Measurements from ENCODE around the gene IL12A. TPM values are rescaled to one million over a fixed set of nuclear protein-coding genes. Genes with fewer than 3 reads are reported as not detected.

IL12A gene
- not detected for total RNA-seq

DNA sequence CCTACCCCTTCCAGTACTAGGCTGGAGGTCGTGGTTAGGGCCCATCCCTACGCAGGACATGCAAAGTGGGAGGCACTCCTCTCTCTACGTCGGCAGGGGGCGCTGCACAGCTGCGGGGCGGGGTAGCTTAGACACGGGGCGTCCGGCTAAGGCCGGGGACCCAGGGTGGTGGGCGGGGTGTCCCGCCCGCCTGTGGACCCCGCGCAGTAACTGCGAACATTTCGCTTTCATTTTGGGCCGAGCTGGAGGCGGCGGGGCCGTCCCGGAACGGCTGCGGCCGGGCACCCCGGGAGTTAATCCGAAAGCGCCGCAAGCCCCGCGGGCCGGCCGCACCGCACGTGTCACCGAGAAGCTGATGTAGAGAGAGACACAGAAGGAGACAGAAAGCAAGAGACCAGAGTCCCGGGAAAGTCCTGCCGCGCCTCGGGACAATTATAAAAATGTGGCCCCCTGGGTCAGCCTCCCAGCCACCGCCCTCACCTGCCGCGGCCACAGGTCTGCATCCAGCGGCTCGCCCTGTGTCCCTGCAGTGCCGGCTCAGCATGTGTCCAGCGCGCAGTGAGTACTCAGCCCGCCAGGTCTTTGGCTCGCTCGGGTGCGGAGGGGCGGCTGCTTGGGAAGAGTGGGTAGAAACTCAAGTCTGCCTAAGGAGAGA is at the start of gene IL12A:
TSS of gene IL12A (plus strand) at position 219 of the 655 bp plus-strand sequence.
- CTCF ChIA-PET: interaction anchor here (0.5 to 6.9 kb wide), 15 partner anchors 9 to 149 kb away, joined by 3 to 97 read pairs (median 3); partner anchors contain the start of gene SCHIP1
- peak within 1 kb of the TSS; percentile 57 for H3K4me3 Mint-ChIP-seq
- H3K27me3 Mint-ChIP-seq (ENCODE audit: low read depth): no peaks in the 10 kb centered on the region
- H3K4me1 Mint-ChIP-seq (ENCODE audit: low read depth): peaks cover 14% of the 10 kb centered on the region
- peak; percentile 85 for DNase-seq
- H3K27ac Mint-ChIP-seq: no peak within 1 kb of the TSS
- H3K36me3 Mint-ChIP-seq (ENCODE audit: low read depth): no peaks in the 10 kb centered on the region
- intact Hi-C loops (cut with micrococcal nuclease): loop anchor here (1.0 to 10.0 kb wide), 5 partner anchors 15 to 1344 kb away; partner anchors contain the start of gene GFM1
- no peaks in the 10 kb centered on the region for H3K9me3 Mint-ChIP-seq

DNA sequence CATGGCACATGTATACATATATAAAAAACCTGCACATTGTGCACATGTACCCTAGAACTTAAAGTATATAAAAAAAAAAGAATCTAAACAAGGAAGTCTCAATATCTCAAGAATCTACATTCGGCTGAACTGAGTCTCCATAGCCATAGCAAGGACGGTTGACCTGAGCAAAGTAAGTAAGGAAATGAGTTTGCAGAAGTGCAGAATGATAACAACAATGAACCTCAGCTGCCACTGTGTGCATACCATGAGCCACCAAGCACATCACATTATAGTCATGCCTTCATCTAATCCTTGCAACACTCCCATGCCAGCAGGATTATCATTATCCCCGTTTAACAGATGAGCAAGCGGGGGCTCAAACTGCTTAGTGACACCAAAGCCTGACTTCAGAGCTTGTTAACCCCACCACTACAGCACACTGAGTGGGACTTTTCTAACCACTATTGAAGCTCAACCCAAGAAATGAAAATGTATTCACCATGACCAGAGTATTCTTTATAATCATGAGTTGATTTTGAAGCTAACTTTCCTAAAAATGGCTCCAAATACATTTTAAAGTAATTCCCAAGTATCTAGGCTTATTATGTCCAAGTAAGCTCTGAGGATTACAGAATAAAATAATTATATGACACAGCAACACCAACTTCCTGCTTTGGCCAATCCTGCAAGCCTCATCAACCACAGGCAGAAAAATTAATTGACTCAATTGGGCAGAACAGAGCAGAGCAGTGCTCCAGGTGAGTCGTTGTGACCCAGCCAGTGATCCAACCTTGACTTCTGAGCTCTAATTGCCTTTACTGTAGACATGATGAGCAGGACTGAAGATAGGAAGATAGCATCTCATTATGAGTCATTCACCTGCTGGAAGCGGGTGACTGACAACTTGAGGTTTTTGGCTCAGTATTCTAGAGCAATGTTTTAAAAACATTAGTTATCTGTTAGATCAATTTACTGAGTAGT is 47.3 kb upstream of the IL12A start:
- DNase-seq: no peak

GRCh38 chr3:159944781-159945180 is 43.9 kb upstream of the IL12A start:
- Mint-ChIP-seq H3K27me3 (ENCODE audit: low read depth) (peaks cover 18% of the 10 kb centered on the region), H3K4me3 (no peak overlapping the region), H3K9me3 (no peaks in the 10 kb centered on the region), H3K36me3 (ENCODE audit: low read depth) (no peaks in the 10 kb centered on the region), H3K4me1 (ENCODE audit: low read depth) (no peaks in the 10 kb centered on the region), H3K27ac (no peak overlapping the region)
- CTCF ChIA-PET: interaction anchor here (0.5 kb wide), 1 partner anchor 61 kb away, joined by 4 read pairs; no protein-coding TSS in a partner anchor
- intact Hi-C loops (cut with micrococcal nuclease): no loop called here
- DNase-seq: no peak

More for the DNA sequence above, 47.3 kb upstream of the IL12A start:
- H3K27me3 Mint-ChIP-seq (ENCODE audit: low read depth): peaks cover 11% of the 10 kb centered on the region
- intact Hi-C loops (cut with micrococcal nuclease): no loop called here
- no peaks in the 10 kb centered on the region for H3K9me3 Mint-ChIP-seq
- CTCF ChIA-PET: no interaction called here
- H3K36me3 Mint-ChIP-seq (ENCODE audit: low read depth): no peaks in the 10 kb centered on the region
- no peaks in the 10 kb centered on the region for H3K4me1 Mint-ChIP-seq (ENCODE audit: low read depth)
- H3K27ac Mint-ChIP-seq: no peak overlapping the region
- no peak overlapping the region for H3K4me3 Mint-ChIP-seq

DNA sequence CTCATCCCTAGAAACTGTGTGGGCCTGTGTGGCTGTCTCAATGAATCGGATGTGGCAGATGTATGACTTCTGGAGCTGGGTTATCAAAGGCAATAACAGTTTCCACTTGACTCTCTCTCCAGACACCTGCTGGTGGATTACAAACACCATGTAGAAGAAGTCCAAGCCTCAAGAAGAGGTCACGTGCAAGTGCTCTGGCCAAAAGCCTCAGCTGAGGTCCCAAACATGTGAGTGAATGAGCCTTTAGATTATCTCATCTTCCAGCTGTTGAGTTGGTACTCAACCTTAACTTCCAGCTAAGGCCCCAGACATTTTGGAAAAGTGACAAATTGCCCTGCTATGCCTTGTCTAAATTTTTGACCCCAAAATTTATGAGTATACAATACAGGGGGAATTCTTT is 42.7 kb upstream of the IL12A start:
- H3K27ac Mint-ChIP-seq: no peak overlapping the region
- H3K4me1 Mint-ChIP-seq (ENCODE audit: low read depth): no peaks in the 10 kb centered on the region
- H3K36me3 Mint-ChIP-seq (ENCODE audit: low read depth): no peaks in the 10 kb centered on the region
- H3K4me3 Mint-ChIP-seq: no peak overlapping the region
- peaks cover 21% of the 10 kb centered on the region for H3K27me3 Mint-ChIP-seq (ENCODE audit: low read depth)
- no peak for DNase-seq
- no peaks in the 10 kb centered on the region for H3K9me3 Mint-ChIP-seq
- CTCF ChIA-PET: no interaction called here
- intact Hi-C loops (cut with micrococcal nuclease): no loop called here

DNA sequence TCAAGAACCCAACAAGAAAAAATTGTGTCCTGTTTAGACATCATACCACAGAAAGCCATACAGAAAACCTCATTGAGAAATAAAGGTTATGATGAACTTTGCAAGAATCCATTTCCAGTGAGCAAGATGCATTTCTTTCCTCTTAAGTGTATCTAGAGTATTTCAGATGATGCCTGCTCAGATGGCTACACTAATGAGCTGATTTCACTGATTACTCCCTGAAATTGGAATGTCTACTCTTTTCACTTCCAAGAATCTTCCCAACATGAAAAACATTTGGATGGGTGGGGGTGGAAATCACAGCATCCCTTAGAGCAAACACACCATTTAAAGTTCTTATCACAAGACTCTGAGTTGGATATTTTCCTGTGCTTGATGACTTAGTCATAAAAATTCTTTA is 41.4 kb upstream of the IL12A start:
- H3K4me1 Mint-ChIP-seq (ENCODE audit: low read depth): no peaks in the 10 kb centered on the region

GRCh38 chr3:159948429-159949144 is 40.0 kb upstream of the IL12A start:
- peaks cover 29% of the 10 kb centered on the region for H3K27me3 Mint-ChIP-seq (ENCODE audit: low read depth)

More for the DNA sequence above, 41.4 kb upstream of the IL12A start:
- H3K4me3 Mint-ChIP-seq: no peak overlapping the region
- intact Hi-C loops (cut with micrococcal nuclease): no loop called here
- no peak overlapping the region for H3K27ac Mint-ChIP-seq
- peaks cover 25% of the 10 kb centered on the region for H3K27me3 Mint-ChIP-seq (ENCODE audit: low read depth)
- H3K9me3 Mint-ChIP-seq: no peaks in the 10 kb centered on the region
- CTCF ChIA-PET: no interaction called here
- no peak for DNase-seq
- no peaks in the 10 kb centered on the region for H3K36me3 Mint-ChIP-seq (ENCODE audit: low read depth)

GRCh38 chr3:159950156-159950898 is 38.3 kb upstream of the IL12A start:
- CTCF ChIA-PET: interaction anchor here (0.6 kb wide), 1 partner anchor 18 kb away, joined by 3 read pairs; no protein-coding TSS in a partner anchor
- H3K4me3 Mint-ChIP-seq: no peak overlapping the region

More at GRCh38 chr3:159948429-159949144, 40.0 kb upstream of the IL12A start:
- H3K36me3 Mint-ChIP-seq (ENCODE audit: low read depth): no peaks in the 10 kb centered on the region
- no peak overlapping the region for H3K4me3 Mint-ChIP-seq
- DNase-seq: no peak
- CTCF ChIA-PET: no interaction called here
- no peaks in the 10 kb centered on the region for H3K9me3 Mint-ChIP-seq
- H3K27ac Mint-ChIP-seq: no peak overlapping the region
- intact Hi-C loops (cut with micrococcal nuclease): no loop called here
- no peaks in the 10 kb centered on the region for H3K4me1 Mint-ChIP-seq (ENCODE audit: low read depth)

DNA sequence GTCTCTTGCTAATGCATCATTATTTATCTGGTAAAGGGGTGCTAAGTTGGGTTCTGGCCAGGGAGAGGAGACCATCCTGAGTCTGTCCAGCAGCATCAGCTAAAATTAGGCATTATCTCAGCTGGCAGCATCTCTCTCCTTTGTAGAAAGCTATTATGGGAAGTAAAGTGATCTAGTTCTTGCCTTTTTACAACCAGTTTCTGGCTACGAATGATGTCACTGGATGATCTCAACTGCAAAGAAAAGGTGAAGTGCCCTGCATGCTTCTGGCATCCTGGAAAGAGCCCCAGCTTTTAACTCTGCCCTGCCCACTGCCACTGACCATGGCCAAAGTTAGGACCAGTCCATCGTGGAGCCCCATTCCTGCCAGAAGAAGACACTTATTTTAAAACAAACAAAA is 37.1 kb upstream of the IL12A start:
- CTCF ChIA-PET: no interaction called here
- Mint-ChIP-seq H3K27me3 (ENCODE audit: low read depth) (peaks cover 31% of the 10 kb centered on the region), H3K4me3 (no peak overlapping the region), H3K36me3 (ENCODE audit: low read depth) (no peaks in the 10 kb centered on the region), H3K9me3 (no peaks in the 10 kb centered on the region), H3K27ac (no peak overlapping the region), H3K4me1 (ENCODE audit: low read depth) (no peaks in the 10 kb centered on the region)
- intact Hi-C loops (cut with micrococcal nuclease): no loop called here
- no peak for DNase-seq

More at GRCh38 chr3:159950156-159950898, 38.3 kb upstream of the IL12A start:
- no peaks in the 10 kb centered on the region for H3K4me1 Mint-ChIP-seq (ENCODE audit: low read depth)
- peaks cover 27% of the 10 kb centered on the region for H3K27me3 Mint-ChIP-seq (ENCODE audit: low read depth)
- H3K9me3 Mint-ChIP-seq: no peaks in the 10 kb centered on the region
- H3K36me3 Mint-ChIP-seq (ENCODE audit: low read depth): no peaks in the 10 kb centered on the region
- DNase-seq: no peak
- no peak overlapping the region for H3K27ac Mint-ChIP-seq
- intact Hi-C loops (cut with micrococcal nuclease): no loop called here

DNA sequence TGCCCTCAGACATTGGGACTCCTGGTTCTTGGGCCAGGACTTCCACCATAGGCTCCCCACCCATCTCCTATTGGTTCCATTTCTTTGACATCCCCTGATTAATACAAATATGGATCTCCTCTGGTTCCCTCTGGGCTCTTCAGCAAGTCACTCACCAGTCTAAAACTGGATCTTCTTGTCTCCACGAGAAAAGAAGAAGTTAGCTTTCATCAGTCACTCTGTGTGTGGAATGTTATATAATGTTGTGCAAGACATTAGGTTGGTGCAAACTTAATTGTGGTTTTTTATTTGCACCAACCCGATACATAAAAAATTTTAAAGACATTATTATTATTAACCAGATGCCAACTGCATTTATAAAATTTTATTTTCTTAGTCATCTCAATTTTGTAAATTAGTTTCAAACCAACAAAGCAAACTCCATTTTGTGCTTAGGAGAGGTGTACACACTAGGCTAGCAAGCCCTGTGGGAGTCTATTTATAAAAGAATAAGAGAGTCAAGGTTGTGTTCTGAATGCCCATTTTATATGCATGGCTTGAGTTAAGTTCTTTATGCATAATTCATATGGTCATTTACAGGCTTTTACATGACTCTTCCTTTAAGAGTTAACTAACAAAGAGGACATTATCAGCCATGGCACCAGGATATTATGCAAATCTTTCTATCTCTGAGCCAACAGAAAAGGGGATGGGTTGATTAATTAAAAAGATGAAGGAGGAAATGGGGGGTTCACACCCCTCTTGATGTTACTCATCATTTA is 35.1 kb upstream of the IL12A start:
- Mint-ChIP-seq H3K27me3 (ENCODE audit: low read depth) (peaks cover 27% of the 10 kb centered on the region), H3K9me3 (peaks cover 2% of the 10 kb centered on the region)
- no peak for DNase-seq

DNA sequence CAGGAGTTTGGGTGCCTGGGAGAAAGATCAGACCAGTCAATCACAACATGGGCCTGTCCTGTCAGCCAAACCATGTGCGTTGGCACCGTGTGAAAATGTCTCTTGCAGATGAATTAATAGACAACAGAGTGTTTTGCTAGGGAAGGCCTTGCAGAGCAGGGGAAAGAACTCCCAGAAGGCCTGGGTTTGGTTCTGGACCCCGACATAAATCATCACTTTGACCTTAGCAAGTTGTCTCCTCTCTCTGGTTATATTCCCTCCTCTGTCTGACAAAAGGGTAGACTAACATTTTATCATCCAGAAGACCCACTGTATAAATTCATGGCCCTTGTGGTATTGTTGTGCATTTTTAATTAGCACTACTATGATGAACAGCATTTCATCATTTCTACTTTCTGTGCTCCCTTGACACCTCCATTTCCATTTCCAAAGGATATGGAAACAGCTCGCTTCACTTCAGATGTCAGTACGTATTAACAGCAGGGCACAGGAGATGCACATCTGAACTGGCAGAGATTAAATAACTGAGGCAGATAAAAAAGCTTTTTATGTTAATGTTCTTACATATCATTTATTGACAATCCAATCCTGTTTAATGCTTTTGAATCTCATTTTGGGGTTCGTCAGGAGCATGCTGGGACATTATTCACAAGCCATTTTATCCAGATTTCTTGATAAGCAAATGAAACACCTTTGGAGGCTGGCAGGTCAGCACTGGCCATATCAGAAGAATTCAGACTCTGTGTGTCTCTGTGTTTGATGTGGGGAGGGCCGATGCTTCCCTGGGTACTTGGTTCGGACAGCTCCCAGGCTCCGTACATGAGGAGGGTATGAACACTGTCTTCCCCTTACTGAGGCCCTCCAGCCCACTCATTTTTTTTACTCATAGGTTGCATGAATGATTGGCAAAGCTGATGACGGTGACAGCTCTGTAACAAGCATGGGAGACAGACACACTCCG is 28.2 kb upstream of the IL12A start:
- Mint-ChIP-seq H3K4me1 (ENCODE audit: low read depth) (peaks cover 7% of the 10 kb centered on the region), H3K4me3 (no peak overlapping the region), H3K27me3 (ENCODE audit: low read depth) (peaks cover 5% of the 10 kb centered on the region), H3K9me3 (peaks cover 2% of the 10 kb centered on the region), H3K27ac (no peak overlapping the region), H3K36me3 (ENCODE audit: low read depth) (no peaks in the 10 kb centered on the region)
- intact Hi-C loops (cut with micrococcal nuclease): no loop called here
- CTCF ChIA-PET: interaction anchor here (0.6 to 2.0 kb wide), 4 partner anchors 26 to 79 kb away, joined by 3 to 5 read pairs (median 4); no protein-coding TSS in a partner anchor
- no peak for DNase-seq

More for the DNA sequence above, 35.1 kb upstream of the IL12A start:
- CTCF ChIA-PET: no interaction called here
- Mint-ChIP-seq H3K4me3 (no peak overlapping the region), H3K36me3 (ENCODE audit: low read depth) (no peaks in the 10 kb centered on the region), H3K4me1 (ENCODE audit: low read depth) (peaks cover 2% of the 10 kb centered on the region), H3K27ac (no peak overlapping the region)
- intact Hi-C loops (cut with micrococcal nuclease): no loop called here

All from activated naive CD4-positive, alpha-beta T cell treated with anti-CD3 and anti-CD28 coated beads for 36 hours (primary cell).